ENCODE results near the gene SIRT7. TPM values are rescaled to one million over a fixed set of nuclear protein-coding genes. Genes with fewer than 3 reads are reported as not detected.

The SIRT7 gene
- total and polyA plus RNA-seq, 9 donors: 3.4 to 17.7 (median 15.2) TPM

DNA sequence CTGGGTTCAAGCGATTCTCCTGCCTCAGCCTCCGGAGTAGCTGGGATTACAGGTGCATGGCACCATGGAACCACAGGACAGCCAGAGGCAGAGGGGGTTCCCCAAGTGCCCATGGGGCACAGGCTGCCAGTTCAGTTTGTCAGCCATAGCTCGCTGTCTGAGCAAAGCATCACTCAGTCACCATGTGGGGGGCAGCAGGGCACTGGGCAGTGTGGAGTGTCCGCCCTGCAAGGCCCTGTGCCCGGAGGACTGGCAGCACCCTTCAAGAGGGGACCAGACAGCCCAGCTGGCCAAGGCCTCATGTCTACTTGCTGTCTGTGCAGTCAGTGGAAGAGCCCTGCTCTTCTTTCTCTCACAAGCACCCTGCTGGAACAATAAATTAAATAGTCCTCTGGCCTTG, 33.0 kb downstream of the SIRT7 start:
- no peak overlapping the region for H3K4me3 ChIP-seq
- no peaks in the 10 kb centered on the region for H3K9me3 ChIP-seq
- H3K4me1 ChIP-seq (ENCODE audit: insufficient read depth): no peaks in the 10 kb centered on the region
- H3K27ac ChIP-seq: no peak overlapping the region
- no peak for TF ChIP-seq POLR2A (IDR thresholded peaks at IDR 0.05)
- TF ChIP-seq EP300 (IDR thresholded peaks at IDR 0.05): no peak
- TF ChIP-seq, protein P1, sequence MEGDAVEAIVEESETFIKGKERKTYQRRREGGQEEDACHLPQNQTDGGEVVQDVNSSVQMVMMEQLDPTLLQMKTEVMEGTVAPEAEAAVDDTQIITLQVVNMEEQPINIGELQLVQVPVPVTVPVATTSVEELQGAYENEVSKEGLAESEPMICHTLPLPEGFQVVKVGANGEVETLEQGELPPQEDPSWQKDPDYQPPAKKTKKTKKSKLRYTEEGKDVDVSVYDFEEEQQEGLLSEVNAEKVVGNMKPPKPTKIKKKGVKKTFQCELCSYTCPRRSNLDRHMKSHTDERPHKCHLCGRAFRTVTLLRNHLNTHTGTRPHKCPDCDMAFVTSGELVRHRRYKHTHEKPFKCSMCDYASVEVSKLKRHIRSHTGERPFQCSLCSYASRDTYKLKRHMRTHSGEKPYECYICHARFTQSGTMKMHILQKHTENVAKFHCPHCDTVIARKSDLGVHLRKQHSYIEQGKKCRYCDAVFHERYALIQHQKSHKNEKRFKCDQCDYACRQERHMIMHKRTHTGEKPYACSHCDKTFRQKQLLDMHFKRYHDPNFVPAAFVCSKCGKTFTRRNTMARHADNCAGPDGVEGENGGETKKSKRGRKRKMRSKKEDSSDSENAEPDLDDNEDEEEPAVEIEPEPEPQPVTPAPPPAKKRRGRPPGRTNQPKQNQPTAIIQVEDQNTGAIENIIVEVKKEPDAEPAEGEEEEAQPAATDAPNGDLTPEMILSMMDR (IDR thresholded peaks at IDR 0.05): no peak
- intact Hi-C loops (cut with DNase I): no loop called here
- H3K27me3 ChIP-seq: no peaks in the 10 kb centered on the region
- 86 to 93% (median 90%) methylated on average over 5 of the region's 5 CpGs for WGBS, 3 donors
- DNase-seq: no peak
- H3K36me3 ChIP-seq: no peaks in the 10 kb centered on the region

GRCh38 chr17:81884520-81884919, 33.5 kb downstream of the SIRT7 start:
- TF ChIP-seq POLR2A (IDR thresholded peaks at IDR 0.05) (no peak), EP300 (IDR thresholded peaks at IDR 0.05) (no peak)
- TF ChIP-seq, protein P1 (IDR thresholded peaks at IDR 0.05): no peak
- no peaks in the 10 kb centered on the region for H3K27me3 ChIP-seq
- intact Hi-C loops (cut with DNase I): no loop called here
- no peaks in the 10 kb centered on the region for H3K36me3 ChIP-seq
- no peaks in the 10 kb centered on the region for H3K4me1 ChIP-seq (ENCODE audit: insufficient read depth)
- no peaks in the 10 kb centered on the region for H3K9me3 ChIP-seq
- H3K4me3 ChIP-seq: no peak overlapping the region
- no peak for DNase-seq
- 59 to 64% (median 62%) methylated on average over 11 of the region's 11 CpGs for WGBS, 3 donors
- no peak overlapping the region for H3K27ac ChIP-seq

DNA sequence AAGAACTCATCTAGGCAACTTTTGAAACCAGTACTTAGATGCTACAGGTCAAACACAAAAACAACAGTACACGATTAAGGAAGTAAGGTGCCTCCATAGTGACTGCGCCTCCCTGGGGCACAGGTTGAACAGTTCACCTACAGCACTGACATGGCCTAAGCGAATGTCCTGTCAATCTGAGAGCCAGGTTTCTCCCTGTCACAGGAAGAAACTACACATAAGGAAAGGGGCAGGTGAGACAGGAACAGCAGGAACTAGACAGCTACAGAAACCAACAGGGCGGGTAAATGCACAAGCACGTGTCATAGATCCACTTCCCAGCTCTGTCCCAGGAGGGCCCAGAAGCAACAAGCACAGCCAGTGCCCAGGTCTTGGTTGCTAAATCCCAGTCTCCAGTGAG, 38.9 kb downstream of the SIRT7 start:
- 91% methylated on average over 5 of the region's 5 CpGs for WGBS, 3 donors
- Histone ChIP-seq H3K27me3 (no peaks in the 10 kb centered on the region), H3K4me3 (no peak overlapping the region), H3K4me1 (ENCODE audit: insufficient read depth) (no peaks in the 10 kb centered on the region), H3K27ac (no peak overlapping the region), H3K36me3 (no peaks in the 10 kb centered on the region), H3K9me3 (no peaks in the 10 kb centered on the region)
- TF ChIP-seq, protein P1 (IDR thresholded peaks at IDR 0.05): no peak
- no peak for TF ChIP-seq POLR2A (IDR thresholded peaks at IDR 0.05)
- no peak for TF ChIP-seq EP300 (IDR thresholded peaks at IDR 0.05)
- no peak for DNase-seq
- intact Hi-C loops (cut with DNase I): no loop called here

- 86 to 93% (median 88%) methylated on average over 3 of the region's 3 CpGs for WGBS, 3 donors
- no peaks in the 10 kb centered on the region for H3K4me1 ChIP-seq (ENCODE audit: insufficient read depth)
- no peak overlapping the region for H3K4me3 ChIP-seq
- H3K27me3 ChIP-seq: no peaks in the 10 kb centered on the region
- H3K27ac ChIP-seq: no peak overlapping the region
- no peak for TF ChIP-seq POLR2A (IDR thresholded peaks at IDR 0.05)
- TF ChIP-seq, protein P1 (IDR thresholded peaks at IDR 0.05): no peak
- no peak for TF ChIP-seq EP300 (IDR thresholded peaks at IDR 0.05)
- DNase-seq: no peak
- no peaks in the 10 kb centered on the region for H3K9me3 ChIP-seq
- no peaks in the 10 kb centered on the region for H3K36me3 ChIP-seq
- intact Hi-C loops (cut with DNase I): no loop called here
Observed at GRCh38 chr17:81878294-81878693, 39.7 kb downstream of the SIRT7 start.

DNA sequence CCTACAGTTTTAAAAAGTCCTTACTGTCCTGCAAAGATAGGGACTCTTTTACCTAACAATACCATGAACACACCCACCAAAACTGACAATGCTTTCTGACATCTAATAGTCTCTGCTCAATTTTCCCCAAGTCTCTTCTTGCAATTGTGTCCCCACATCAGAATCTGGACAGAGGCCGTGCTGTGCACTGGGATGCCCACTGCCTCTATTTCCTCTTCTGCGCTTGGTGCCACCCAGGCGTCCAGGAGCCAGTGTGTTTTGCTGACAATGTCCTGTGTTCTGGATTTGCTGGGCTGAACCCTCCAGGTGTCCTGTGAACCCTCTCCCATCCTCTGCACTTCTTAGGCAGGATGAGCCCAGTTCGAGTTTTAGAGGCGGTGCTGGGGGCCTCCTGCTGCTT, 40.4 kb downstream of the SIRT7 start:
- WGBS, 3 donors: 94 to 97% (median 96%) methylated on average over 5 of the region's 5 CpGs
- no peak for TF ChIP-seq POLR2A (IDR thresholded peaks at IDR 0.05)
- TF ChIP-seq, protein P1 (IDR thresholded peaks at IDR 0.05): no peak
- no peak for TF ChIP-seq EP300 (IDR thresholded peaks at IDR 0.05)
- peaks cover 2% of the 10 kb centered on the region for H3K4me1 ChIP-seq (ENCODE audit: insufficient read depth)
- no peaks in the 10 kb centered on the region for H3K36me3 ChIP-seq
- intact Hi-C loops (cut with DNase I): no loop called here
- no peak for DNase-seq
- H3K4me3 ChIP-seq: no peak overlapping the region
- H3K9me3 ChIP-seq: no peaks in the 10 kb centered on the region
- no peaks in the 10 kb centered on the region for H3K27me3 ChIP-seq
- H3K27ac ChIP-seq: no peak overlapping the region

Measured in ovary (tissue), 9 donors.